IMR-90 (cell line): ENCODE results near the gene PCDHGC5. TPM values are rescaled to one million over a fixed set of nuclear protein-coding genes. Genes with fewer than 3 reads are reported as not detected.

Experiments used
- ATAC-seq: fragments of 200-7000 bp; cut with Tn5 transposase; 2 replicates; pipeline ENCODE4 v1.9.1; 2020; ENCODE audit warnings: low read depth, mild to moderate bottlenecking, moderate library complexity
- BruUV-seq: library from RNA; stranded (reverse); fragments of 400-500 nt; replicated peaks from 2 replicates; lab custom pipeline; 2021; lab: Mats Ljungman, UMichigan
- CTCF ChIA-PET: fragments of 300-600 bp; formaldehyde crosslinking; extraction: SDS; loops from one replicate; lab custom pipeline; 2021; ENCODE audit warnings: antibody characterized with exemption; lab: Yijun Ruan, JAX
- POLR2A ChIA-PET: fragments of 300-600 bp; sonication (Branson Sonifier 250); formaldehyde crosslinking; loops from one replicate; lab custom pipeline; 2022; ENCODE audit warnings: antibody characterized with exemption; ENCODE audit not compliant: unreplicated experiment; lab: Charles Lee
- DNase-seq: peaks from one replicate; pipeline ENCODE4 v3.0.0; 2013
- H2AFZ ChIP-seq: replicated peaks from 2 replicates; pipeline ENCODE3; 2013; ENCODE audit warnings: low read length, mild to moderate bottlenecking; ENCODE audit not compliant: poor library complexity
- H2AK5ac ChIP-seq: 2 replicates; pipeline ENCODE4 v1.6.1; 2013; ENCODE audit warnings: low read depth, low read length, inconsistent platforms
- H2AK9ac ChIP-seq: replicated peaks from 2 replicates; pipeline ENCODE3; 2013; ENCODE audit warnings: mild to moderate bottlenecking, low read depth, low read length, moderate library complexity; ENCODE audit not compliant: poor library complexity
- H2BK120ac ChIP-seq: 2 replicates; pipeline ENCODE4 v1.6.1; 2013; ENCODE audit warnings: low read depth, low read length, inconsistent platforms
- H2BK15ac ChIP-seq: 3 replicates; pipeline ENCODE4 v1.6.1; 2013; ENCODE audit warnings: low read depth, low read length, inconsistent platforms
- H2BK20ac ChIP-seq: 2 replicates; pipeline ENCODE4 v1.6.1; 2013; ENCODE audit warnings: low read depth, mild to moderate bottlenecking, inconsistent platforms, low read length, moderate library complexity
- H2BK5ac ChIP-seq: 2 replicates; pipeline ENCODE4 v1.6.1; 2013; ENCODE audit warnings: mild to moderate bottlenecking, low read depth, low read length, inconsistent platforms; ENCODE audit not compliant: poor library complexity, severe bottlenecking
- H3K14ac ChIP-seq: replicated peaks from 2 replicates; pipeline ENCODE4 v1.6.1; 2013; ENCODE audit warnings: low read depth, low read length, inconsistent platforms
- H3K18ac ChIP-seq: 2 replicates; pipeline ENCODE4 v1.6.1; 2013; ENCODE audit warnings: low read depth, low read length, control low read depth
- H3K23ac ChIP-seq: 2 replicates; pipeline ENCODE4 v1.6.1; 2013; ENCODE audit warnings: low read depth, low read length, inconsistent platforms
- H3K27ac ChIP-seq: 2 replicates; pipeline ENCODE4 v1.5.1; 2013; ENCODE audit warnings: mild to moderate bottlenecking, control low read depth, low read length; ENCODE audit not compliant: insufficient read depth
- H3K27me3 ChIP-seq: 2 replicates; pipeline ENCODE4 v1.6.1; 2013; ENCODE audit warnings: low read length; ENCODE audit not compliant: control insufficient read depth, insufficient read depth
- H3K36me3 ChIP-seq: 2 replicates; pipeline ENCODE4 v1.6.1; 2013; ENCODE audit warnings: low read length, mixed read lengths; ENCODE audit not compliant: control insufficient read depth, insufficient read depth
- H3K4ac ChIP-seq: 2 replicates; pipeline ENCODE4 v1.6.1; 2013; ENCODE audit warnings: low read depth, low read length, inconsistent platforms
- H3K4me1 ChIP-seq: 2 replicates; pipeline ENCODE4 v1.6.1; 2013; ENCODE audit warnings: low read length, mixed read lengths; ENCODE audit not compliant: control insufficient read depth, insufficient read depth
- H3K4me2 ChIP-seq: 2 replicates; pipeline ENCODE4 v1.6.1; 2013; ENCODE audit warnings: low read depth, mild to moderate bottlenecking, control low read depth, low read length, moderate library complexity
- H3K4me3 ChIP-seq: 2 replicates; pipeline ENCODE4 v1.5.1; 2013; ENCODE audit warnings: low read depth, mild to moderate bottlenecking, control low read depth, low read length, moderate library complexity; ENCODE audit not compliant: insufficient read depth
- H3K56ac ChIP-seq: 2 replicates; pipeline ENCODE4 v1.6.1; 2013; ENCODE audit warnings: low read length, inconsistent platforms; ENCODE audit not compliant: insufficient read depth; ENCODE audit errors: extremely low read depth
- H3K79me1 ChIP-seq, 2 experiments: 2 replicates each; pipeline ENCODE4 v1.6.1; 2013; ENCODE audit warnings: low read length in 2 of 2, inconsistent platforms in 1 of 2, low read depth in 1 of 2
- H3K9ac ChIP-seq: 2 replicates; pipeline ENCODE4 v1.6.1; 2013; ENCODE audit warnings: low read depth, low read length, control low read depth
- H3K9me1 ChIP-seq: 2 replicates; pipeline ENCODE4 v1.6.1; 2013; ENCODE audit warnings: low read length, inconsistent platforms; ENCODE audit not compliant: insufficient read depth
- H3K9me3 ChIP-seq: 2 replicates; pipeline ENCODE4 v1.6.1; 2013; ENCODE audit warnings: low read length; ENCODE audit not compliant: control insufficient read depth, insufficient read depth
- H4K20me1 ChIP-seq: 2 replicates; pipeline ENCODE4 v1.6.1; 2013; ENCODE audit warnings: low read length, inconsistent platforms; ENCODE audit not compliant: insufficient read depth
- H4K5ac ChIP-seq: 2 replicates; pipeline ENCODE4 v1.6.1; 2013; ENCODE audit warnings: mild to moderate bottlenecking, low read depth, low read length, control low read depth
- H4K8ac ChIP-seq, 2 experiments: 2 replicates each; pipeline ENCODE4 v1.6.1; 2013; ENCODE audit warnings: low read depth in 2 of 2, low read length in 2 of 2, control low read depth in 1 of 2, inconsistent platforms in 1 of 2
- H4K91ac ChIP-seq: 2 replicates; pipeline ENCODE4 v1.6.1; 2013; ENCODE audit warnings: low read depth, low read length, inconsistent platforms; ENCODE audit not compliant: insufficient read depth
- BHLHE40 ChIP-seq: fragments of 150-350 bp; IDR thresholded peaks from 2 replicates; pipeline ENCODE4 v1.6.1; 2016; ENCODE audit warnings: mild to moderate bottlenecking, low read depth, low read length
- CEBPB ChIP-seq: IDR thresholded peaks from 2 replicates; pipeline ENCODE4 v1.6.1; 2012; ENCODE audit warnings: low read depth, low read length, improper control_type of control experiment
- CHD1 ChIP-seq: IDR thresholded peaks from 2 replicates; pipeline ENCODE4 v1.6.1; 2012; ENCODE audit warnings: low read depth, low read length, improper control_type of control experiment
- FOS ChIP-seq: fragments of 150-350 bp; IDR thresholded peaks from 2 replicates; pipeline ENCODE4 v1.6.1; 2016; ENCODE audit warnings: low read depth, low read length
- MAFK ChIP-seq: IDR thresholded peaks from 2 replicates; pipeline ENCODE4 v1.6.1; 2012; ENCODE audit warnings: low read depth, low read length, improper control_type of control experiment
- MAZ ChIP-seq: IDR thresholded peaks from 2 replicates; pipeline ENCODE4 v1.6.1; 2012; ENCODE audit warnings: low read depth, mild to moderate bottlenecking, low read length, improper control_type of control experiment, moderate library complexity, borderline replicate concordance
- MXI1 ChIP-seq: IDR thresholded peaks from 2 replicates; pipeline ENCODE4 v1.6.1; 2012; ENCODE audit warnings: low read depth, mild to moderate bottlenecking, low read length, moderate library complexity, borderline replicate concordance
- NFE2L2 ChIP-seq: fragments of 150-350 bp; IDR thresholded peaks from 2 replicates; pipeline ENCODE4 v1.6.1; 2016; ENCODE audit warnings: low read depth, mild to moderate bottlenecking, low read length
- POLR2A ChIP-seq: IDR thresholded peaks from 2 replicates; pipeline ENCODE4 v1.6.1; 2012; ENCODE audit warnings: mild to moderate bottlenecking, low read depth, low read length
- RAD21 ChIP-seq: IDR thresholded peaks from 2 replicates; pipeline ENCODE4 v1.6.1; 2012; ENCODE audit warnings: low read length, improper control_type of control experiment
- RCOR1 ChIP-seq: IDR thresholded peaks from 2 replicates; pipeline ENCODE4 v1.6.1; 2012; ENCODE audit warnings: mild to moderate bottlenecking, low read length, improper control_type of control experiment; ENCODE audit not compliant: insufficient replicate concordance
- RFX5 ChIP-seq: IDR thresholded peaks from 2 replicates; pipeline ENCODE4 v1.8.0; 2012; ENCODE audit warnings: low read depth, mild to moderate bottlenecking, low read length, moderate library complexity
- SMC3 ChIP-seq: fragments of 150-350 bp; IDR thresholded peaks from 2 replicates; pipeline ENCODE4 v1.6.1; 2016; ENCODE audit warnings: low read depth, mild to moderate bottlenecking, antibody characterized with exemption, low read length, moderate library complexity
- WGBS, 2 experiments: methylation state at CpG; one replicate each; pipeline versions ENCODE4 v1.1.5 to v1.1.7; 2013; ENCODE audit warnings: missing lambda C conversion rate in 2 of 2; ENCODE audit not compliant: insufficient read length in 1 of 2; ENCODE audit errors: extremely low coverage in 2 of 2; 5-methylcytosine and 5-hydroxymethylcytosine counted together
- dilution Hi-C: fragments of 300-500 bp; cut with HindIII; formaldehyde crosslinking; loops from one replicate; pipeline ENCODE4 v1.14.3; 2018; ENCODE audit warnings: low sequenced_read_pairs; ENCODE audit not compliant: unreplicated experiment
- in situ Hi-C: fragments of 300-500 bp; cut with MboI; formaldehyde crosslinking; loops from 3 replicates; pipeline ENCODE4 v1.14.3; 2019; ENCODE audit warnings: low sequenced_read_pairs, inconsistent platforms, mixed read lengths
- intact Hi-C: fragments of 100-400 bp; cut with micrococcal nuclease; formaldehyde crosslinking; loops from 2 replicates; pipeline ENCODE4 v1.10.0; 2022
- polyA plus RNA-seq, 3 experiments: library from polyadenylated mRNA; depleted of rRNA; stranded (reverse); fragments of >200 nt; gene quantifications; 2 replicates each; pipeline ENCODE4 v1.2.3, GENCODE V29; 2012; ENCODE audit warnings: low replicate concordance in 1 of 3
- total RNA-seq: library from RNA; depleted of rRNA; stranded (reverse); fragments of >200 nt; gene quantifications from 2 replicates; pipeline ENCODE4 v1.2.3, GENCODE V29; 2012
- TF ChIP-seq, protein P1 (sequence below): conservative IDR thresholded peaks from 2 replicates; pipeline ENCODE4 v1.5.1; 2012; ENCODE audit warnings: mild to moderate bottlenecking, low read depth, low read length, improper control_type of control experiment
- TF ChIP-seq, protein P2 (sequence below): fragments of 150-350 bp; IDR thresholded peaks from 2 replicates; pipeline ENCODE4 v1.6.1; 2016; ENCODE audit warnings: low read depth, mild to moderate bottlenecking, low read length, moderate library complexity, borderline replicate concordance
- TF ChIP-seq, protein P3 (sequence below): fragments of 150-350 bp; IDR thresholded peaks from 2 replicates; pipeline ENCODE4 v1.6.1; 2017; ENCODE audit warnings: mild to moderate bottlenecking, antibody characterized with exemption, low read length, low read depth

Gene PCDHGC5
- total and polyA plus RNA-seq, 2 of the 4 experiments (the other 2 are of a cell fraction) = 2.9 to 3.8 TPM

DNA sequence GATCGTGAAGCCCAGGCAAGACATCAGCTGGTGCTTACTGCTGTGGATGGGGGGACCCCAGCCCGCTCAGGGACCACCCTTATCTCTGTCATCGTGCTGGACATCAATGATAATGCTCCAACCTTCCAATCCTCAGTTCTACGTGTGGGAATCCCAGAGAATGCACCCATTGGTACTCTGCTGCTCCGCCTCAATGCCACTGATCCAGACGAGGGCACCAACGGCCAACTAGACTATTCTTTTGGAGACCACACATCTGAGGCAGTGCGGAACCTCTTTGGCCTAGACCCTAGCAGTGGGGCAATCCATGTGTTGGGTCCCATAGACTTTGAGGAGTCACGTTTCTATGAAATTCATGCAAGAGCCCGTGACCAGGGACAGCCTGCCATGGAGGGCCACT is 960 bp downstream of the PCDHGC5 start:
- CTCF ChIA-PET = interaction anchor here (0.9 kb wide), 1 partner anchor 31 kb away, joined by 3 read pairs; no protein-coding TSS in a partner anchor
- no peak overlapping the region for H3K27ac ChIP-seq
- no peak overlapping the region for H2BK20ac ChIP-seq
- POLR2A ChIA-PET = no interaction called here
- H3K27me3 ChIP-seq = no peaks in the 10 kb centered on the region
- H2BK120ac ChIP-seq = no peak overlapping the region
- H2AFZ ChIP-seq = no peak overlapping the region
- peaks cover 29 to 77% of the 10 kb centered on the region in 2 experiments for H3K79me1 ChIP-seq
- ATAC-seq = no peak
- dilution Hi-C loops = no loop called here
- H4K8ac ChIP-seq = no peak overlapping the region
- no peak overlapping the region for H2BK5ac ChIP-seq
- peak overlapping the region; percentile 27 for H2AK5ac ChIP-seq
- DNase-seq = no peak
- in situ Hi-C loops = no loop called here
- no peak overlapping the region for H3K56ac ChIP-seq
- no peak overlapping the region for H2AK9ac ChIP-seq
- peaks cover 52% of the 10 kb centered on the region for H3K36me3 ChIP-seq
- peaks cover 31% of the 10 kb centered on the region for H3K9me1 ChIP-seq
- H3K9ac ChIP-seq = no peak overlapping the region
- peaks cover 66% of the 10 kb centered on the region for H4K20me1 ChIP-seq
- intact Hi-C loops = loop anchor here (2.0 kb wide), 1 partner anchor 19 kb away; no protein-coding TSS in a partner anchor
- peaks cover 31% of the 10 kb centered on the region for H3K4me1 ChIP-seq
- no peak for TF ChIP-seq CHD1
- no peak for TF ChIP-seq MXI1
- TF ChIP-seq, protein P1, sequence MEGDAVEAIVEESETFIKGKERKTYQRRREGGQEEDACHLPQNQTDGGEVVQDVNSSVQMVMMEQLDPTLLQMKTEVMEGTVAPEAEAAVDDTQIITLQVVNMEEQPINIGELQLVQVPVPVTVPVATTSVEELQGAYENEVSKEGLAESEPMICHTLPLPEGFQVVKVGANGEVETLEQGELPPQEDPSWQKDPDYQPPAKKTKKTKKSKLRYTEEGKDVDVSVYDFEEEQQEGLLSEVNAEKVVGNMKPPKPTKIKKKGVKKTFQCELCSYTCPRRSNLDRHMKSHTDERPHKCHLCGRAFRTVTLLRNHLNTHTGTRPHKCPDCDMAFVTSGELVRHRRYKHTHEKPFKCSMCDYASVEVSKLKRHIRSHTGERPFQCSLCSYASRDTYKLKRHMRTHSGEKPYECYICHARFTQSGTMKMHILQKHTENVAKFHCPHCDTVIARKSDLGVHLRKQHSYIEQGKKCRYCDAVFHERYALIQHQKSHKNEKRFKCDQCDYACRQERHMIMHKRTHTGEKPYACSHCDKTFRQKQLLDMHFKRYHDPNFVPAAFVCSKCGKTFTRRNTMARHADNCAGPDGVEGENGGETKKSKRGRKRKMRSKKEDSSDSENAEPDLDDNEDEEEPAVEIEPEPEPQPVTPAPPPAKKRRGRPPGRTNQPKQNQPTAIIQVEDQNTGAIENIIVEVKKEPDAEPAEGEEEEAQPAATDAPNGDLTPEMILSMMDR = no peak
- no peak for TF ChIP-seq FOS
- no peak for TF ChIP-seq CEBPB
- TF ChIP-seq MAZ = no peak
- TF ChIP-seq, protein P2, sequence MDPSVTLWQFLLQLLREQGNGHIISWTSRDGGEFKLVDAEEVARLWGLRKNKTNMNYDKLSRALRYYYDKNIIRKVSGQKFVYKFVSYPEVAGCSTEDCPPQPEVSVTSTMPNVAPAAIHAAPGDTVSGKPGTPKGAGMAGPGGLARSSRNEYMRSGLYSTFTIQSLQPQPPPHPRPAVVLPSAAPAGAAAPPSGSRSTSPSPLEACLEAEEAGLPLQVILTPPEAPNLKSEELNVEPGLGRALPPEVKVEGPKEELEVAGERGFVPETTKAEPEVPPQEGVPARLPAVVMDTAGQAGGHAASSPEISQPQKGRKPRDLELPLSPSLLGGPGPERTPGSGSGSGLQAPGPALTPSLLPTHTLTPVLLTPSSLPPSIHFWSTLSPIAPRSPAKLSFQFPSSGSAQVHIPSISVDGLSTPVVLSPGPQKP = no peak
- no peak for TF ChIP-seq POLR2A
- TF ChIP-seq, protein P3, sequence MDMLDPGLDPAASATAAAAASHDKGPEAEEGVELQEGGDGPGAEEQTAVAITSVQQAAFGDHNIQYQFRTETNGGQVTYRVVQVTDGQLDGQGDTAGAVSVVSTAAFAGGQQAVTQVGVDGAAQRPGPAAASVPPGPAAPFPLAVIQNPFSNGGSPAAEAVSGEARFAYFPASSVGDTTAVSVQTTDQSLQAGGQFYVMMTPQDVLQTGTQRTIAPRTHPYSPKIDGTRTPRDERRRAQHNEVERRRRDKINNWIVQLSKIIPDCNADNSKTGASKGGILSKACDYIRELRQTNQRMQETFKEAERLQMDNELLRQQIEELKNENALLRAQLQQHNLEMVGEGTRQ = no peak
- TF ChIP-seq RAD21 = no peak
- TF ChIP-seq BHLHE40 = no peak
- no peak for TF ChIP-seq RFX5
- no peak for TF ChIP-seq MAFK
- TF ChIP-seq RCOR1 = no peak
- TF ChIP-seq SMC3 = no peak
- no peak for TF ChIP-seq NFE2L2
- H2BK15ac ChIP-seq = no peak overlapping the region
- H3K18ac ChIP-seq = no peak overlapping the region
- 0 out of 2 replicates have a peak overlapping the region, but pooled peaks have one; percentile 20 for H3K14ac ChIP-seq
- H3K23ac ChIP-seq = no peak overlapping the region
- no peak overlapping the region for H3K4me2 ChIP-seq
- H3K9me3 ChIP-seq = no peaks in the 10 kb centered on the region; the same call in 1 of the 2 replicates
- BruUV-seq = no TSS peak
- WGBS, 2 experiments = 100% methylated on average over 1 of the region's 10 CpGs; no CpG with 5 or more reads in 1 of the 2 experiments
- no peak overlapping the region for H3K4me3 ChIP-seq
- H3K4ac ChIP-seq = peak overlapping the region; percentile 10; the same call in 1 of the 2 replicates
- no peak overlapping the region for H4K91ac ChIP-seq
- H4K5ac ChIP-seq = no peak overlapping the region
